Brain microvascular endothelial cell (primary cell): ENCODE measurements around the gene FAM240B.
A peak's percentile ranks its signal among the peaks of the same experiment; 100 is the strongest.

Experiments used
- DNase-seq: peaks from one replicate; pipeline ENCODE4 v3.0.0-alpha.2; 2020
- H3K27ac ChIP-seq: fragments of 250-450 bp; sonication (Bioruptor Pico); 2 replicates; pipeline ENCODE4 v1.5.1; 2020; ENCODE audit warnings: mild to moderate bottlenecking, moderate library complexity
- H3K27me3 ChIP-seq: fragments of 250-450 bp; sonication (Bioruptor Pico); replicated peaks from 2 replicates; pipeline ENCODE4 v1.5.1; 2020; ENCODE audit warnings: mild to moderate bottlenecking
- H3K36me3 ChIP-seq: fragments of 250-450 bp; sonication (Bioruptor Pico); replicated peaks from 2 replicates; pipeline ENCODE4 v1.5.1; 2020; ENCODE audit warnings: mild to moderate bottlenecking
- H3K4me3 ChIP-seq: 2 replicates; pipeline ENCODE4 v1.5.1; 2011; ENCODE audit warnings: low read depth, mild to moderate bottlenecking, control low read depth, low read length, moderate library complexity
- in situ Hi-C: cut with HindIII; loops from 2 replicates; pipeline ENCODE4 v1.10.0; 2017; ENCODE audit warnings: low sequenced_read_pairs, low pct_ligation_motif_present
- TF ChIP-seq, protein P1 (sequence below): IDR thresholded peaks from 2 replicates; pipeline ENCODE4 v1.5.1; 2011; ENCODE audit warnings: low read depth, mild to moderate bottlenecking, moderate library complexity, low read length, control low read depth, inconsistent platforms; ENCODE audit errors: missing control alignments

The FAM240B gene

DNA sequence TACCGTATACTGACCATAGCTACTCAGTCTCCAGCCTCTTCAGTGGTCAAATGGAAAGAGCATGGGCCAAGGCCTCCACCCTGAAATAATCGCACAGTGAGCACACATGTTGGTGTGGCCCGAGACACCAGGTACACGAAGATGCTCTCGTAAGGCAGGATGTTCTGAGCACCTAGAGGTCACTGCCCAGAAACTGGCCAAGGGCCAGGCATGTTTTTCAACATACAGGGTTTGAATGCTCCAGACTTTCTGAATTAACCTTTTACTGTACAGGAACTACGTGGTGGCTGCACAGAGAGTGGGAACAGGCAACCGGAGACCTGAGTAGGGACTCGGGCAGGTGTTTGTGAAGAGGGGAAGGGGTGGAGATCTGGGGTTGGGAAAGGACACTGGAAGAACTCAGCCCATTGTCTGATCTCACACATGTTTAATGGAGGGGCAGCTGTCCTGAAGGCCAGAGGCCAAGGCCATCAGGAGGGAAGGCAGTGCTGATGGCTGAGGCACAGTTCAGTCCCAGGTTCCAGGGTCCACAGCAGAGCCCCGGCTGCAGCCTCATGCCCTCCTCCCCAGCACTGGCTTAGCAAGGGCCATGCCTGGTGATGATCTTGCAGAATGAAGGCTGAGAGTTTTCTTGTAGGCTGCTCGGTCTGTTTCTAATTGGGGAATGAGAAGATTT, 51.0 kb downstream of the FAM240B start:
- Histone ChIP-seq H3K36me3 (no peaks in the 10 kb centered on the region), H3K27me3 (no peaks in the 10 kb centered on the region), H3K27ac (no peak overlapping the region), H3K4me3 (no peak overlapping the region)
- DNase-seq: no peak
- in situ Hi-C loops: no loop called here
- TF ChIP-seq, protein P1, sequence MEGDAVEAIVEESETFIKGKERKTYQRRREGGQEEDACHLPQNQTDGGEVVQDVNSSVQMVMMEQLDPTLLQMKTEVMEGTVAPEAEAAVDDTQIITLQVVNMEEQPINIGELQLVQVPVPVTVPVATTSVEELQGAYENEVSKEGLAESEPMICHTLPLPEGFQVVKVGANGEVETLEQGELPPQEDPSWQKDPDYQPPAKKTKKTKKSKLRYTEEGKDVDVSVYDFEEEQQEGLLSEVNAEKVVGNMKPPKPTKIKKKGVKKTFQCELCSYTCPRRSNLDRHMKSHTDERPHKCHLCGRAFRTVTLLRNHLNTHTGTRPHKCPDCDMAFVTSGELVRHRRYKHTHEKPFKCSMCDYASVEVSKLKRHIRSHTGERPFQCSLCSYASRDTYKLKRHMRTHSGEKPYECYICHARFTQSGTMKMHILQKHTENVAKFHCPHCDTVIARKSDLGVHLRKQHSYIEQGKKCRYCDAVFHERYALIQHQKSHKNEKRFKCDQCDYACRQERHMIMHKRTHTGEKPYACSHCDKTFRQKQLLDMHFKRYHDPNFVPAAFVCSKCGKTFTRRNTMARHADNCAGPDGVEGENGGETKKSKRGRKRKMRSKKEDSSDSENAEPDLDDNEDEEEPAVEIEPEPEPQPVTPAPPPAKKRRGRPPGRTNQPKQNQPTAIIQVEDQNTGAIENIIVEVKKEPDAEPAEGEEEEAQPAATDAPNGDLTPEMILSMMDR: no peak

DNA sequence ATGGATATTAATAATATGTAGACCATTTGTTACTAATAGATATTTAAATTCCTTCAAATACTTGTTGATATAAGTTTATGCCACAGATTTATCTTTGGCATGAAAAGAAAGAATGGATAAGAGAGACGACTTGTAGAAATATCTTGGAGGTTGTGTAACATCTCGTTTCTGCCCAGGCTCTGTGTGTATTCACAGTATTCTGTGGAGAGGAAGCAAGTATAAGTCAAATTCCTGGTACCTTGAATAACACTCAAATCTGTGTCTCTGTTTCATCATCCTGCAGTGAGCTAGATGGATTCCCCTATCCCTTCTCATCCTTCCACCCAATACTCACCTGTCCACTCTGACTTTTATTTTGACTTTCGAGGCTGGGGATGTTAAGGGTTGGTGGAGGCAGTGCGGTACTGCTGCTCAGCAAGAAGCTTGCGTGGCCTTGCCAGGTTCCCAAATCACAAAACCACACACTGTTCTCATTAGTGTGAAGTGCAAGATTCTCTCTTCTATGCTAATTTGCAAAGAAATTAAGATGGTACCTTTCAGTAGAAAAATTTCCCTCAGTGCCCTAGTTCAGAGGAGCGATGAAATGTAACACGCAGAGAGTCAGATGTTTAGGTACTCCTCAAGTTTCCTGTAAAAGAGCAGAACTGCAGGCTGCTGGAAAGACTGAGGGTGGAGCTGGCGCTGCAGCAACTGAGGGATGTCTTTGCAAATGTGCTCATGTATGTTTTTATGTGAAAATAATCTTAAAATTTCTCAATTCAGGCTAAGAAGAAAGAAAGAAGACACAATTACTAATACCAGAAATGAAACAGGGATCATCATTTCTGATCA, 57.0 kb downstream of the FAM240B start:
- TF ChIP-seq, protein P1: peak; percentile 86
- Histone ChIP-seq H3K4me3 (no peak overlapping the region), H3K27ac (no peak overlapping the region), H3K36me3 (no peaks in the 10 kb centered on the region), H3K27me3 (no peaks in the 10 kb centered on the region)
- peak; percentile 47 for DNase-seq
- in situ Hi-C loops: no loop called here

DNA sequence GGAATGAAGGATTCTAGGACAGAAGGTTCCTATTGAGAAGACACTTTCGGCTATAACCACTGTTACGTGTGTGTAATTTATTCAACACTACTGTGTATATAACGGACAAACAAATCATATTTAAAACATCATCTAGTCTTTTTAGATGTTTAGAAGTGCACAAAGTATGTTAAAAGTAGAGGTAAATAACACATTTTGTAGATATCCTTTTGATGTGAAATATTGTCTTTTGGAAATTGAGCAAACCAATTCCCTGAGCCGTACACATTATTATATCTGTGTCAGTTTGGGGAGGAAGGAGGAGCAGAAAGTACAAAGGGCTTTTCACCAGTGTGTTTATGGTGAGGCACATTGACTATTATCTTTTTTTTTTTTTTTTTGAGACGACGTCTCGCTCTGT, 60.4 kb downstream of the FAM240B start:
- no peak overlapping the region for H3K4me3 ChIP-seq
- H3K27ac ChIP-seq: no peak overlapping the region
- TF ChIP-seq, protein P1: no peak
- no peaks in the 10 kb centered on the region for H3K36me3 ChIP-seq
- in situ Hi-C loops: no loop called here
- DNase-seq: no peak
- H3K27me3 ChIP-seq: no peaks in the 10 kb centered on the region

DNA sequence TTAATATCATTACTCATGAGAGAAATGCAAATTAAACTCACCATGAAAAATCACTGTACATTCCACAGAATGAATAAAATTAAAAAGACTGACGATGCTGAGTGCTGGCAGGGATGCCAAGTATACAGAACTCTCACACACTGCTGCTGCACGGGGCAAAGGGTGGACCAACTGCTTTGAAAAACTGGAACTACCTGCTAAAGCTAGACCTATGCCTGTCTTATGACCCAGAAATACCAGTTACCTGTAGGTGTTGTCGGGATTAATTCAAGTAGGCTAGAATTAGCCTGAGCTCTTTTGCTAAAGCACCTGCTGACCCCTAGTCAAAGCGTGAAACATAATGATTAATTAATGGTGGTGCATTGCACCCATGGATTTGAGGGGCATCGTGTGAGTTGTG, 63.0 kb downstream of the FAM240B start:
- in situ Hi-C loops: no loop called here
- no peak overlapping the region for H3K27ac ChIP-seq
- H3K4me3 ChIP-seq: no peak overlapping the region
- H3K36me3 ChIP-seq: no peaks in the 10 kb centered on the region
- TF ChIP-seq, protein P1: no peak
- no peaks in the 10 kb centered on the region for H3K27me3 ChIP-seq
- DNase-seq: no peak

DNA sequence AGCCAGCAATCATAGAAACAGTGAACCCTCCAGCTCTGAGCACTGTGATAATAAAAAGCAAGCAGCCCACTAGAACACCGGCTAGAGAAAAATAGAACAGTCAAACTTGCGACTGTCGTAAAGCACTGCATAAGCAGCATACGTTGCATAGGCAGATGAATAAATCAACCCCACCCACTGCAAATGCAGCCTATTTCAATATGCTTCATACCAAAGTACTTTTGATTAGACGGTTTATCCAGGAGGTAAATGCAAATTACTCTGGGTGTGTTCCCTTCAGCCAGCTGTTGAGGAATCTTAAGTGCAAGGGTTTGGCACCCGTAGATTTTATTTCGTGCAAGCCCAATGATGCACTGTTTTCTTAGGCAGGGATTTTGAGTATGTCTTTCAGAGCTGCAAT, 67.4 kb downstream of the FAM240B start:
- TF ChIP-seq, protein P1: no peak
- DNase-seq: no peak
- H3K27me3 ChIP-seq: no peaks in the 10 kb centered on the region
- in situ Hi-C loops: no loop called here
- H3K36me3 ChIP-seq: no peaks in the 10 kb centered on the region
- no peak overlapping the region for H3K27ac ChIP-seq
- no peak overlapping the region for H3K4me3 ChIP-seq
